Neural cell (in vitro differentiated cells): ENCODE results near the gene AHRR.

ENCODE experiments used
- CTCF ChIP-seq: fragments of 450-650 bp; IDR thresholded peaks from 2 replicates; pipeline ENCODE4 v1.5.1; 2014; ENCODE audit warnings: antibody characterized with exemption, mild to moderate bottlenecking, moderate library complexity; ENCODE audit not compliant: poor library complexity, severe bottlenecking
- EP300 ChIP-seq: fragments of 450-650 bp; conservative IDR thresholded peaks from 2 replicates; pipeline ENCODE4 v1.6.1; 2014; ENCODE audit warnings: antibody characterized with exemption, mild to moderate bottlenecking, moderate library complexity; ENCODE audit not compliant: poor library complexity, severe bottlenecking
- EZH2 ChIP-seq: fragments of 200-600, 300-800 bp; shearing (Covaris generic), sonication (generic); IDR thresholded peaks from 2 replicates; pipeline ENCODE4 v1.6.1; 2014; ENCODE audit warnings: antibody characterized with exemption, low read length, borderline replicate concordance, mild to moderate bottlenecking; ENCODE audit not compliant: insufficient read depth, poor library complexity, severe bottlenecking
- MXI1 ChIP-seq: fragments of 450-650 bp; conservative IDR thresholded peaks from 2 replicates; pipeline ENCODE4 v1.6.1; 2014; ENCODE audit warnings: antibody characterized with exemption, mild to moderate bottlenecking; ENCODE audit not compliant: poor library complexity, severe bottlenecking
- POLR2AphosphoS5 ChIP-seq: IDR thresholded peaks from 2 replicates; pipeline ENCODE4 v1.6.1; 2012
- RAD21 ChIP-seq: fragments of 450-650 bp; conservative IDR thresholded peaks from 2 replicates; pipeline ENCODE4 v1.6.1; 2014; ENCODE audit warnings: antibody characterized with exemption, mild to moderate bottlenecking, moderate library complexity
- REST ChIP-seq: IDR thresholded peaks from 2 replicates; pipeline ENCODE4 v1.6.1; 2012; ENCODE audit warnings: borderline replicate concordance
- SMC3 ChIP-seq: fragments of 450-650 bp; conservative IDR thresholded peaks from 2 replicates; pipeline ENCODE4 v1.6.1; 2014; ENCODE audit warnings: antibody characterized with exemption, mild to moderate bottlenecking, moderate library complexity; ENCODE audit not compliant: poor library complexity
- TAF1 ChIP-seq: IDR thresholded peaks from 2 replicates; pipeline ENCODE4 v1.6.1; 2012; ENCODE audit warnings: low read depth

- TF ChIP-seq CTCF (no peak), REST (no peak), RAD21 (no peak), TAF1 (no peak), MXI1 (no peak), POLR2AphosphoS5 (no peak), EZH2 (no peak), EP300 (no peak), SMC3 (no peak)
Observed at GRCh38 chr5:308672-309271, 12.7 kb upstream of the AHRR start.
